GM12865 (cell line): ENCODE results near the gene TRNP1.

Experiments used
- DNase-seq: peaks from one replicate; pipeline ENCODE4 v3.0.0; 2010; ENCODE audit warnings: low read depth
- H3K4me3 ChIP-seq: 2 replicates; pipeline ENCODE4 v1.5.1; 2011; ENCODE audit warnings: mild to moderate bottlenecking, low read depth, low read length, control low read depth
- TF ChIP-seq, protein P1 (sequence below): IDR thresholded peaks from 2 replicates; pipeline ENCODE4 v1.5.1; 2011; ENCODE audit warnings: low read length, control low read depth, low read depth, inconsistent platforms; ENCODE audit not compliant: insufficient read depth; ENCODE audit errors: missing control alignments

Gene TRNP1

DNA sequence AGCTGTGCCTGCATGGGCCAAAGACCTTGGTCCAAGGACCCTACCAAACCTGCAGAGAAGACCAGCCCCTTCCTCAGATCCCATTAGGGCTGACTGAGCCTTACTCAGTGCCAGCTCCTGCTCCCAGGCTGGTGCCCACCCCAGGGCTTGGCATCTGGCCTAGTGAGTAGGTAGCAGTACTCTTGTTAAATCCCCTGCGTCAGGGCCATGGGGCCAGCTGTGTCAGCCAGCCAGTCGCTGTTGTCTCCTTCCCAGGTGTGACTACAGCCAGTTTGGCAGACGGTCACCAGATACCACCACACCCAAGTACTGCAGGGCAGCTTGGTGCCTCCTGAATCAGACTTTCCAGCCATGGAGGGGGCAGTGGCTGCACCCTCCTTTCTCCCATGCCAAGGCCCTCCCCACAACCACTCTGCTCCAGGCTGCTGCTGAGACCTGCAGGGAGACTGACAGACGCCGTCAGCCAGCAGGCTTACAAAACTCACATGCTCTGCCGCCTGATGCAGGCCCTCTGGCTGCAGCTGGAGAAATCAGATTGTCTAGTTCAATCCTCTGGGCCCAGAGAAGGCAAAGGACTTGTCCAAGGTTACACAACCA is 16.2 kb downstream of the TRNP1 start:
- no peak for DNase-seq
- H3K4me3 ChIP-seq, result no peak overlapping the region
- TF ChIP-seq, protein P1, sequence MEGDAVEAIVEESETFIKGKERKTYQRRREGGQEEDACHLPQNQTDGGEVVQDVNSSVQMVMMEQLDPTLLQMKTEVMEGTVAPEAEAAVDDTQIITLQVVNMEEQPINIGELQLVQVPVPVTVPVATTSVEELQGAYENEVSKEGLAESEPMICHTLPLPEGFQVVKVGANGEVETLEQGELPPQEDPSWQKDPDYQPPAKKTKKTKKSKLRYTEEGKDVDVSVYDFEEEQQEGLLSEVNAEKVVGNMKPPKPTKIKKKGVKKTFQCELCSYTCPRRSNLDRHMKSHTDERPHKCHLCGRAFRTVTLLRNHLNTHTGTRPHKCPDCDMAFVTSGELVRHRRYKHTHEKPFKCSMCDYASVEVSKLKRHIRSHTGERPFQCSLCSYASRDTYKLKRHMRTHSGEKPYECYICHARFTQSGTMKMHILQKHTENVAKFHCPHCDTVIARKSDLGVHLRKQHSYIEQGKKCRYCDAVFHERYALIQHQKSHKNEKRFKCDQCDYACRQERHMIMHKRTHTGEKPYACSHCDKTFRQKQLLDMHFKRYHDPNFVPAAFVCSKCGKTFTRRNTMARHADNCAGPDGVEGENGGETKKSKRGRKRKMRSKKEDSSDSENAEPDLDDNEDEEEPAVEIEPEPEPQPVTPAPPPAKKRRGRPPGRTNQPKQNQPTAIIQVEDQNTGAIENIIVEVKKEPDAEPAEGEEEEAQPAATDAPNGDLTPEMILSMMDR, result no peak

DNA sequence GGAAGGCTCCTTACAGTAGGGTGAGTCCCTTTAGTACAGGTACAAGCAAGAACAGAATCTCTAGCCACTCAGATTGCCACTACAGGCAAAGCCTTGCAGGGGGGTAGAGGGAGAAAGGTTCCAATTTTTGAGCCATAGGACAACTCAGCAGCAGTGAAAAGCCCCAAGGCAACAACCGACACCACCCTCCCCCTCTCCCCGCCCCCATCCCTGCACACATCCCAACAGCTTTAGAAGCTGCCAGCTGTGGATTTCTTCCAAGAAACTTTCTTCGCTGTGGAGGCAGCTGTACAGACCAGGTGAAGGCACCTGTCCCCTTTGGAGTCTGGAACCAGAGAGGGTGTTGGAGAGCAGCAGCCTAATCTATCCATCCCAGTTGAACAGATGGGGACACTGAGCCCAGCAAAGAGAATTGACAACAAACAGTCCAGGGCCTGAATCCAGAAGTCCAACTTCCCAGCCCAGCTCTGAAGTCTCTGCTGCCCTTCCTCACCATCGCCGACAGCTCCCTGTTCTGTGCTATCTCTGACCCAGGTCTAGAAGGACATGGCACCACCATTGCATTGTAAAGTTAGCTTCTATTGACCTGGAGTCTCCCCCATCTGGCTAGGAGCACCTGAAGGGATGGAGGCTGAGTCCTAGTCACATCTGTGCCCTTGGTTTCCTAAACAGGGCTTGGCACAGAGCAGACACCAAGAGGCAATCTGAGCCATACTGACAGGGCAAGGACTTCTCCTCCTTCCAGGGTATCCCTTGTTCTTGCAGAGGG is 16.9 kb downstream of the TRNP1 start:
- TF ChIP-seq, protein P1, result no peak
- H3K4me3 ChIP-seq, result no peak overlapping the region
- no peak for DNase-seq

DNA sequence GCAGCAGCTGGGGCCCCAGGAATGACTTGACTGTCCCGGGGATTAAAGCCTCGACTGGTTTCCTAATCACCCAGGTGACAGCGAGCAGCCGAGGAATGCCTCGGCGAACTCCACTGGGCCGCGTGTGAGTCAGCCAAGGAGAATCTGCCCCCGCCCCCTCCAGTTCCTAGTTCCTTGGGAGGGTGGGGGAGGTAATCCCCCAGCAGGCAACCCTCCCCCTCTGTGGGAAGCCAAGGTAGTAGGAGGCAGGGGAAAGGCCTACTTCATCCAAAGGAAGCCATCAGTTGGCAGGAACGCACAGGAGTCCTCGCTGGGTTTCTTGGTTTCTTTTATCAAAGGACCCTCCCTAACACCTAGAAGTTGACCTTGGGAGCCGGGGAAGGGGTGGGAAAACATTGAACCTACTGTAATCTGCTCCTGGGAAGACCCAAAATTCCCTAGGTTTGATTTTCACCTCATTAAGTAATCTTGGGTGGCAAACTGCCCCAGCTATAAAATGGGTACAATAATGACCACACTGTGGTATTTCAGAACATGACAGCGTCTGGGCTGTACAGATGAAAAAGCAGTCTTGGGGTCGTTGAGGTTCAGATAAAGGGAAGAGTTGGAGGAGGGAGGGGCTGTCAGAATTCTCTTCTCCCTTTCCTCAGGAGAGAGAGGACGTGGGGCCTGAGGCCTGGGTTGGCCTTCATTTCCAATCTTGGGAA is 17.7 kb downstream of the TRNP1 start:
- no peak overlapping the region for H3K4me3 ChIP-seq

DNA sequence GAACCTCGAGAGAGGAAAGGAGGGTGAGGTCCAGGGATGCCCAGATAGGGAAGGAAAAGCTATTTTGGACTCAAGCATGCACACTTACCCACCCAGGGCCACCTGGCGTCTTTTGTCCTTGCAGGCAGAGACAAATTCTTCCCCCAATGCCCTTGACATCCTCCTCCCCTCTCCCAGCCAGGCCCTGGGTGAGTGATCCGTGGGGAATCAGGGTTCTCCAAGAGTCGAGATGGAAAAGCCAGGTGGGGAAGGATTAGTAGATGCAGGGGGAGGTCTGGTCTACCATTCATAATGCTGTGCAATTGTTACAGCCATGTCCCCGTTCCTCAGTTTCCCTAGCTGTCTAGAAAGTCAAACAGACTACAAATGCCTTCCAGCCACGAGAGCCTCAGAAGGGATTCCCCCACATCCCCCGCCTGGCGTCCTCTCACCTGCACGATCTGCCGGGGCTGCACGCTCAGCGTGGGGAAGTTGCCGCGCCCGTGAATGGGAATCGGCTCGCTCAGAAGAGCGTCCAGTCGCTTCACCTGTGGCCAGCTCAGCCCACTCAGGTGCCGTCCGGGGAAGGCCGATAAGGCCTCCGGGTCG is 18.6 kb downstream of the TRNP1 start:
- TF ChIP-seq, protein P1, result no peak
- DNase-seq, result no peak
- no peak overlapping the region for H3K4me3 ChIP-seq

More for the DNA sequence above, 17.7 kb downstream of the TRNP1 start:
- TF ChIP-seq, protein P1, result no peak
- DNase-seq, result no peak

DNA sequence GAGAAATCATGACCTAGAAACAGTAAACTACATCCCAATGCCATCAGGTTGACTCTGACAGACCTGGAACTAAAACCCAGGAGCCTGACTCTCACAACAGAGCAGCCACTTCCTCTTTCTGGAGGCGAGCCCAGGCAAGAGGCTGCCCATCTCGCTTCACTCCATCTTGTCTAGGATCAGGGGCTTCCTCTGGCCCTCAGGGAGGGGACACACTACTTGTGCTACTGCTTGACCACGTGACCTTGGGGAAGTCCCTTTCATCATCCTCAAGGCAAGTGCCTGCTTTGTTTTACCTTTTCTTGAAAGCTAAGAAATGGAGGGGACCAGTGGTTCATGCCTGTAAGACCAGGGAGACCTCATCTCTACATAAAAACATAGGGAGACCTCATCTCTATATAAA is 21.8 kb downstream of the TRNP1 start:
- TF ChIP-seq, protein P1, result no peak
- no peak overlapping the region for H3K4me3 ChIP-seq
- peak; percentile 31 for DNase-seq

DNA sequence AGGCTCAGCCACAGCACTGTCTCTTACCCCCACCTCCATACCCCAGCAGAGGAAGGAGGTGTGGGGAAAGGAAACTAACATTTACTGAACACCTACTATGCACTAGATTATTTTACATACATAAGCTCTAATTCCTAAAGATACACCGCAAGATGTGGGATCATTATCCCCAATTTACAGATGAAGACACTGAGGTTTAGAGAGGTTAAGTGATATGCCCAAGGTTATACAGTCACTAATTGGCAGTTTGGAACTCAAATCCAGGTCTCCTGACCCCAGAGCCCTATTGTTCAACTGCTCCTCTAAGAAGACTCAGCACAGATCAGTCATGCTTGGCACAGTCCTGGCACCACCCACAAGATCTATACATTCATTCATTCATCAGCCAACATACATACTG is 22.9 kb downstream of the TRNP1 start:
- no peak for DNase-seq
- H3K4me3 ChIP-seq, result no peak overlapping the region
- TF ChIP-seq, protein P1, result no peak
